Type B pancreatic cell (in vitro differentiated cells): ENCODE results near the gene TRMU. TPM values are rescaled to one million over a fixed set of nuclear protein-coding genes. Genes with fewer than 3 reads are reported as not detected.

ENCODE experiments used
- DNase-seq: peaks from one replicate; pipeline ENCODE4 v3.0.0; 2021; ENCODE audit warnings: mixed read lengths; ENCODE audit not compliant: unreplicated experiment; ENCODE audit errors: extremely low spot score
- H3K27ac Mint-ChIP-seq: 2 replicates; pipeline ENCODE4 v1.8.0; 2021; ENCODE audit warnings: mild to moderate bottlenecking, mixed read lengths
- H3K27me3 Mint-ChIP-seq: 2 replicates; pipeline ENCODE4 v1.8.0; 2021; ENCODE audit warnings: mixed read lengths
- H3K36me3 Mint-ChIP-seq: 2 replicates; pipeline ENCODE4 v1.8.0; 2021; ENCODE audit warnings: mixed read lengths
- H3K4me1 Mint-ChIP-seq: one replicate; pipeline ENCODE4 v1.8.0; 2021; ENCODE audit warnings: mixed read lengths; ENCODE audit not compliant: unreplicated experiment
- H3K4me3 Mint-ChIP-seq: 2 replicates; pipeline ENCODE4 v1.8.0; 2021; ENCODE audit warnings: mild to moderate bottlenecking, mixed read lengths
- H3K9me3 Mint-ChIP-seq: 2 replicates; pipeline ENCODE4 v1.8.0; 2021; ENCODE audit warnings: mixed read lengths
- total RNA-seq: library from RNA; stranded (reverse); gene quantifications from 2 replicates; pipeline ENCODE4 v1.2.1, GENCODE V29; 2021; ENCODE audit warnings: low replicate concordance
- TF ChIP-seq, protein P1 (sequence below): fragments of 200-600 bp; sonication (generic); conservative IDR thresholded peaks from 2 replicates; pipeline ENCODE4 v1.5.0; 2021; ENCODE audit warnings: antibody characterized with exemption, mild to moderate bottlenecking

The TRMU gene
- total RNA-seq, 1 donor from 2014 or later, result 68.4 TPM

DNA sequence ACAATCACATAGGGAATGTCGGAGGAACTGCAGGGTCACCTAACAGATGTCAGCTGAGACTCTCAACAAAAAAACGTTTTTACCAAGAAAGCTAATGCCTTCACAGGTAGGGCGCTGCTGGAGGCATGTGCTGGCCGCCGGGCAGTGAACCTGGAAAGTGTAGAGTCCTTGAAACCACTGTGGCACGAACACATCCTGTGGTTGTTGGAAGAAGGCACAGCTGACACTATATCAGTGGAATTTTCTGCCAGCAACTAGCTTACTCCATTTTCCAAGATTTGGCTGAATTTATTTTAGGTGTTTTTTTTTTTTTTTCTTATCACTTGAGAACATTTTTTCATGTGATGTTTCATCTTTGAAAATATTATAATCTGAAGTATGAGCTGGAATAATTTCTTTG, 14.2 kb downstream of the TRMU start:
- no peak overlapping the region for H3K27ac Mint-ChIP-seq
- H3K4me1 Mint-ChIP-seq, result no peaks in the 10 kb centered on the region
- H3K4me3 Mint-ChIP-seq, result no peak overlapping the region
- no peaks in the 10 kb centered on the region for H3K9me3 Mint-ChIP-seq
- H3K27me3 Mint-ChIP-seq, result no peaks in the 10 kb centered on the region
- H3K36me3 Mint-ChIP-seq, result no peaks in the 10 kb centered on the region
- TF ChIP-seq, protein P1, sequence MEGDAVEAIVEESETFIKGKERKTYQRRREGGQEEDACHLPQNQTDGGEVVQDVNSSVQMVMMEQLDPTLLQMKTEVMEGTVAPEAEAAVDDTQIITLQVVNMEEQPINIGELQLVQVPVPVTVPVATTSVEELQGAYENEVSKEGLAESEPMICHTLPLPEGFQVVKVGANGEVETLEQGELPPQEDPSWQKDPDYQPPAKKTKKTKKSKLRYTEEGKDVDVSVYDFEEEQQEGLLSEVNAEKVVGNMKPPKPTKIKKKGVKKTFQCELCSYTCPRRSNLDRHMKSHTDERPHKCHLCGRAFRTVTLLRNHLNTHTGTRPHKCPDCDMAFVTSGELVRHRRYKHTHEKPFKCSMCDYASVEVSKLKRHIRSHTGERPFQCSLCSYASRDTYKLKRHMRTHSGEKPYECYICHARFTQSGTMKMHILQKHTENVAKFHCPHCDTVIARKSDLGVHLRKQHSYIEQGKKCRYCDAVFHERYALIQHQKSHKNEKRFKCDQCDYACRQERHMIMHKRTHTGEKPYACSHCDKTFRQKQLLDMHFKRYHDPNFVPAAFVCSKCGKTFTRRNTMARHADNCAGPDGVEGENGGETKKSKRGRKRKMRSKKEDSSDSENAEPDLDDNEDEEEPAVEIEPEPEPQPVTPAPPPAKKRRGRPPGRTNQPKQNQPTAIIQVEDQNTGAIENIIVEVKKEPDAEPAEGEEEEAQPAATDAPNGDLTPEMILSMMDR, result no peak
- no peak for DNase-seq

DNA sequence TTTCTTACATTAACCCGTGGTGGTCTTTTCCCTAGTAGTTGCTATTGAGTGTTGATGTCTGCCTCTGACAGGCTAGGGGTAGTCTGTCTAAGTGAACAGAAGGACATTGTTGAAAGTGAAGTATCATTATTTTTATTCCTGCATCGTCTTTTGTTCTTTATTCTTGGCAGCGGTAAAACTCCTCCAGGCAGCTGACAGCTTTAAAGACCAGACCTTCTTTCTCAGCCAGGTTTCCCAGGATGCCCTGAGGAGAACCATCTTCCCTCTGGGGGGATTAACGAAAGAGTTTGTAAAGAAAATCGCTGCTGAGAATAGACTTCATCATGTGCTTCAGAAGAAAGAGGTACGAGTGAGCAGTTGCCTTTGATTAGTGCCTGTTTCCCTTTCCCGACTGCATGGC, 14.6 kb downstream of the TRMU start:
- TF ChIP-seq, protein P1, result no peak

DNA sequence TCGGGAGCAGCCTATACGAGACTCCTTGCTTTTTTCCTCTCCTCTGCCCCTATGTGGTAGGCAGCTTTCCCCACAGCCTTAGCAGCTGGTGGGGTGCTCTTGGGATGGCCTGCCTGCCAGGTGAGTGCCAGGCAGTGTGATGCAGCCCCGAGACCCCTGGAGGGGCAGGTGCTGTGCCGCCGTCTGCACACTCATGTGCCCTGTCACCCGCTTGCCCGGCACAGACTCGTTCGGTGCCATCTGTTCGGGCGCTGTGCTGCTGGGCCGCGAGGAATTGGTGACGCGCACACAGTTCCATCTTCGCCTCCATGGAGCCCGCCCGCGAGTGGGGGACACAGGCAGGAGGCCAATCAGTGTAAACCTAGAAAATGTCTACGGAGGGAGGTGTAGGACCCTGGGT, 15.1 kb downstream of the TRMU start:
- no peaks in the 10 kb centered on the region for H3K9me3 Mint-ChIP-seq
- no peak overlapping the region for H3K27ac Mint-ChIP-seq
- H3K4me1 Mint-ChIP-seq, result peaks cover 5% of the 10 kb centered on the region
- H3K36me3 Mint-ChIP-seq, result peaks cover 4% of the 10 kb centered on the region
- H3K27me3 Mint-ChIP-seq, result no peaks in the 10 kb centered on the region
- no peak for DNase-seq
- no peak overlapping the region for H3K4me3 Mint-ChIP-seq
- TF ChIP-seq, protein P1, result no peak

More for the DNA sequence above, 14.6 kb downstream of the TRMU start:
- Mint-ChIP-seq H3K9me3 (no peaks in the 10 kb centered on the region), H3K36me3 (no peaks in the 10 kb centered on the region), H3K4me1 (no peaks in the 10 kb centered on the region), H3K4me3 (no peak overlapping the region), H3K27me3 (no peaks in the 10 kb centered on the region), H3K27ac (no peak overlapping the region)
- DNase-seq, result no peak

DNA sequence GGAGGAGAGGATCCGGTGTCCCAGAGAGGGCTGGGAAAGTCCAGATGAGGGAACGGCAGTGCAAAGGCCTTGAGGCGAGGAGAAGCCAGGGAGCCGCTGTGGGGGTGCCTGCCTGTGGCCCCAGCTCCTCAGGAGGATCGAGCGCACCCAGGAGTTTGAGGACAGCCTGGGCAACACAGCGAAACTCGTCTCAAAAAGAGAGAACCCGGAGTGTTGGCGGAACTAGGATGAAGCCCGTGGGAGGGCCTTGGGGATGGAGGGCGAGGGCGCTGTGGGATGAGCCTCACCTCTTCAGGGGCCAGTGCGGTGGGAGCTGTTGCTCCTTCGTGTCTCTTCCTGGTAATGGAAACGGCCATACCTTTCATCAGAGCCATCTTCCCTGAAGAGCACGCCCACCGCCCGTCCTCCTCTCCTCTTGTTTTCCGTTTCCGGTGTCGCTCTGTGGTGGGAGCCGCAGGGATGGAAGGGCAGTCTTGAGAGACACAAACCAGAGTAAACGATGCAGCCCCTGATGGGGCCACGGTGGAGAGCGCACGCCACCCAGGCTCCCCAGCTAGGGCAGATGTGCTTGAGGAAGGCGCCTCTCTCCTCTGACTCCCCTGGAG, 15.7 kb downstream of the TRMU start:
- peaks cover 4% of the 10 kb centered on the region for H3K36me3 Mint-ChIP-seq
- no peak for DNase-seq

DNA sequence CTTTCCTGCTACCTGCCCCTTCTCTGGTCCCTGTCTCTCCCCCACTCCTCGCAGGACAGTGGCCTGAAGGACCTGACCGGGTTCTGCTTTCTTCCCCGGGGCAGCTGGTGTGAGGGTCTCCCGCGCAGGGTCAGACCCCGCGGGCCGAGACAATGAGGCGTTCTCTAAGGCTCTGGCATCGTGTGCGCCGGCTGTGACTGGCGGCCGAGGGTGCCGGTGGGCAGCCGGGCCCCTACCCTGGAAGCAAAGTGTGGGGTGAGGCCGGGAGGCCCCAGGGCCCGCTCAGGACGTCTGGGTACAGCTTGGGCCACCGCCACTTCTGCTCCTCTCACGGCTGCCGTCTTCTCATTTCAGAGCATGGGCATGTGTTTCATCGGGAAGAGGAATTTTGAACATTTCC, 16.3 kb downstream of the TRMU start:
- TF ChIP-seq, protein P1, result no peak
- Mint-ChIP-seq H3K27me3 (no peaks in the 10 kb centered on the region), H3K36me3 (peaks cover 4% of the 10 kb centered on the region), H3K9me3 (no peaks in the 10 kb centered on the region), H3K27ac (no peak overlapping the region), H3K4me1 (peaks cover 5% of the 10 kb centered on the region), H3K4me3 (no peak overlapping the region)
- no peak for DNase-seq

More for the DNA sequence above, 15.7 kb downstream of the TRMU start:
- TF ChIP-seq, protein P1, result no peak
- Mint-ChIP-seq H3K9me3 (no peaks in the 10 kb centered on the region), H3K4me1 (peaks cover 5% of the 10 kb centered on the region), H3K27me3 (no peaks in the 10 kb centered on the region), H3K27ac (no peak overlapping the region), H3K4me3 (no peak overlapping the region)

DNA sequence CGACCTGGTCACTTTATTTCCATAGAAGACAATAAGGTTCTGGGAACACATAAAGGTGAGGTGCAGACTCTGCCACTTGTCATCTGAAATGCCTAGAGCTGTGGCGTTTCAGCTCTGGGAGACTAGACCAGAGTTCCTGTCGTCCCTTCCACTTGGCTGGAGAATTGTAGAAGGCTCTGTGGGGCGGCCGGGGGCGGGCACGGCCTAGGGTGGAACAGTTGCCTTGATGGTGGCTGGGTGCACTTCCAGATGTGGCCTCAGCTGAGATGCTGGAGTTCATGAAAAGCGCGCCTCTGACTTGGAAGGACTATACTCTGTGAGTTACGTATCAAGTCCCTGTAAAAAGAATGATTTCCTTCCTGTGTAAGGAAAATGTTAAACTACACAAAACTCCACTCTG, 16.8 kb downstream of the TRMU start:
- H3K9me3 Mint-ChIP-seq, result no peaks in the 10 kb centered on the region
- peaks cover 4% of the 10 kb centered on the region for H3K36me3 Mint-ChIP-seq

More for the DNA sequence above, 16.8 kb downstream of the TRMU start:
- no peaks in the 10 kb centered on the region for H3K27me3 Mint-ChIP-seq
- peaks cover 5% of the 10 kb centered on the region for H3K4me1 Mint-ChIP-seq
- peak overlapping the region; percentile 36 for H3K27ac Mint-ChIP-seq
- TF ChIP-seq, protein P1, result no peak
- no peak overlapping the region for H3K4me3 Mint-ChIP-seq
- DNase-seq, result no peak
